ENCODE results near the gene SLFN12L.
A peak's percentile ranks its signal among the peaks of the same experiment; 100 is the strongest.
"Not testable (repeated sequence)": the region's sequence is repeated elsewhere in the genome, so short reads cannot be mapped to it uniquely, and the experiment has no call there.

SLFN12L gene

DNA sequence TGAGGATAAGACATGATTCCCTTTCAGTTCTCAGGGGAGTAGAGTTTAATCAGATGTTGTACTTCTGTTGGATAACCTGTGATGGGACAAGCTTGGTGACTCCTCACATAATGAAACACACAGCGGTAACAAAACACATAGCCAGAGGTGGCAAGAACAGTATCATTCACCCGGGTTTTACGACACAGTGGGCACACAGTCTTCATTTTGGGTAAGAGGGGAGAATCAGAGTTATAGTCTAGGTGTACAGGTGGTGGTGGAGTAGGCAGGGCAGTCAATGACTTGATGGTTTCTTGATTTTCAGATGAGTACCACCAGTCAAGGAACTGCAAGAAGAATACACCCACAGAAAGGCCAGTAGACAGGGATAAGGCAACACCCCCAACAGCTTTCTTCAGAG is 38.3 kb upstream of the SLFN12L start:
- DNase-seq (ENCODE audit: low read depth) = no peak
- no peak overlapping the region for H3K4me3 ChIP-seq (replicated peaks; ENCODE audit: low read depth, low read length)
- TF ChIP-seq, protein P1, sequence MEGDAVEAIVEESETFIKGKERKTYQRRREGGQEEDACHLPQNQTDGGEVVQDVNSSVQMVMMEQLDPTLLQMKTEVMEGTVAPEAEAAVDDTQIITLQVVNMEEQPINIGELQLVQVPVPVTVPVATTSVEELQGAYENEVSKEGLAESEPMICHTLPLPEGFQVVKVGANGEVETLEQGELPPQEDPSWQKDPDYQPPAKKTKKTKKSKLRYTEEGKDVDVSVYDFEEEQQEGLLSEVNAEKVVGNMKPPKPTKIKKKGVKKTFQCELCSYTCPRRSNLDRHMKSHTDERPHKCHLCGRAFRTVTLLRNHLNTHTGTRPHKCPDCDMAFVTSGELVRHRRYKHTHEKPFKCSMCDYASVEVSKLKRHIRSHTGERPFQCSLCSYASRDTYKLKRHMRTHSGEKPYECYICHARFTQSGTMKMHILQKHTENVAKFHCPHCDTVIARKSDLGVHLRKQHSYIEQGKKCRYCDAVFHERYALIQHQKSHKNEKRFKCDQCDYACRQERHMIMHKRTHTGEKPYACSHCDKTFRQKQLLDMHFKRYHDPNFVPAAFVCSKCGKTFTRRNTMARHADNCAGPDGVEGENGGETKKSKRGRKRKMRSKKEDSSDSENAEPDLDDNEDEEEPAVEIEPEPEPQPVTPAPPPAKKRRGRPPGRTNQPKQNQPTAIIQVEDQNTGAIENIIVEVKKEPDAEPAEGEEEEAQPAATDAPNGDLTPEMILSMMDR (IDR thresholded peaks at IDR 0.05; ENCODE audit: low read length, missing control alignments) = no peak

DNA sequence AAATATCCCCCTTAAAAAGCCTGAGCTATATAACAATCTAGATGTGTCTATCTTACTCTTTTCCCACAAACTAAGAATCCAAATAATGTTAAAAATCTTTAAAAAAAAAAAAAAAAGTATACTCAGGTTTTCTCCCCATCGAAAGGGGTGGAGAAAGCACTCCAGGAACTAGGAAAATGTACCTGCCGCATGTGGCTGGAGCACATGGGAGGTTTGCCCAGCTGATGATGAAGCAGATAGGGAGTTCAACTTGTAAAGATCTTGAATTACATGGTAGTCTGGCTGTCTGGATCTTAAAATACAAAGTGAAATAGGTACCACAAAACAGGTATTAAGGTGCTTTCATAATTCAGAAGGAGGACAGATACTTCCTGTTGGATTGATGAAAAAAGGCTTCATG is 31.9 kb upstream of the SLFN12L start:
- TF ChIP-seq, protein P1 (IDR thresholded peaks at IDR 0.05; ENCODE audit: low read length, missing control alignments) = no peak
- DNase-seq (ENCODE audit: low read depth) = no peak
- no peak overlapping the region for H3K4me3 ChIP-seq (replicated peaks; ENCODE audit: low read depth, low read length)

DNA sequence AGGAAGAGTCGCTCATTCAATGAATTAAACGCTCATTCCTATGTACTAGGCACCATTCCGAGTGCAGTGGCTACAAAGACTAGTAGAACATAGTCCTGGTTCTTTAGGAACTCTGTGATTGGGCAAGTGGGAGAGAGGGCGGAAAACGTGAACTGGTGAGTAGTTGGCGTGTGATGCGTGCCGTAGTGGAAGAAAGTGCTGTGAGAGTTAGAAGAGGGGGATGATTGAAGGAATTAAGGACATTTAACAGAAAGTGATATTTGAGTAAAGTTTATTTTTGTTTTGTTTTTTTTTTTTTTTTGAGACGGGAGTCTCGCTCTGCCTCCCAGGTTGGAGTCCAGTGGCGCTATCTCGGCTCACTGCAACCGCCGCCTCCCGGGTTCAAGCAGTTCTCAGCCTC is 31.1 kb upstream of the SLFN12L start:
- DNase-seq (ENCODE audit: low read depth) = peak; percentile 59
- peak overlapping the region; percentile 98 for H3K4me3 ChIP-seq (replicated peaks; ENCODE audit: low read depth, low read length)
- TF ChIP-seq, protein P1 (IDR thresholded peaks at IDR 0.05; ENCODE audit: low read length, missing control alignments) = no peak

DNA sequence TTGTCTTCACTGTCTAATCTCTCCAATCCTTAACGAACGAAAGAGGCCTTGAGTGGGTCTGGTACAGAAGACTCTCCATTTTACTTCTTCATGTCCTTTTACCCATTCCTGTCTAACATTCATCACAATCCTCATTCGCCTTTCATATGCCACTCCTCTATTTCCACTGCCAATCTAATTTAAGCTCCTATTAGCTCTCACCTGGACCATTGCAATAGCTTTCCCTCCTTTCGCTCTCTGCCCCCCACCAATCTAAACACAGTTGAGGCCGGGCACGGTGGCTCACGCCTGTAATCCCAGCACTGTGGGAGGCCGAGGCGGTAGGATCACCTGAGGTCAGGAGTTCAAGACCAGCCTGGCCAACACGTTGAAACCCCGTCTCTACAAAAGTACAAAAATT is 29.5 kb upstream of the SLFN12L start:
- H3K4me3 ChIP-seq (replicated peaks; ENCODE audit: low read depth, low read length) = peak overlapping the region; percentile 98

DNA sequence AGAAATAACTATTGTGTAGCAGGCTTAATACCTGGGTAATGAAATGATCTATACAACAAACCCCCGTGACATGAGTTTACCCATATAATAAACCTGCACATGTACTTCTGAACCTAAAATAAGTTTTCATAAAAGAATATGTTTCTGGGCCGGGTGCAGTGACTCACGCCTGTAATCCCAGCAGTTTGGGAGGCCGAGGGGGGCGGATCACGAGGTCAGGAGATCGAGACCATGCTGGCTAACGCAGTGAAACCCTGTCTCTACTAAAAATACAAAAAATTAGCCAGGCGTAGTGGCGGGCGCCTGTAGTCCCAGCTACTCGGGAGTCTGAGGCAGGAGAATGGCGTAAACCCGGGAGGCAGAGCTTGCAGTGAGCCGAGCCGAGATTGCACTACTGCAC is 25.7 kb upstream of the SLFN12L start:
- H3K4me3 ChIP-seq (replicated peaks; ENCODE audit: low read depth, low read length); DNase-seq (ENCODE audit: low read depth): not testable (repeated sequence)

More for the DNA sequence above, 29.5 kb upstream of the SLFN12L start:
- TF ChIP-seq, protein P1 (IDR thresholded peaks at IDR 0.05; ENCODE audit: low read length, missing control alignments) = no peak
- DNase-seq (ENCODE audit: low read depth) = no peak

DNA sequence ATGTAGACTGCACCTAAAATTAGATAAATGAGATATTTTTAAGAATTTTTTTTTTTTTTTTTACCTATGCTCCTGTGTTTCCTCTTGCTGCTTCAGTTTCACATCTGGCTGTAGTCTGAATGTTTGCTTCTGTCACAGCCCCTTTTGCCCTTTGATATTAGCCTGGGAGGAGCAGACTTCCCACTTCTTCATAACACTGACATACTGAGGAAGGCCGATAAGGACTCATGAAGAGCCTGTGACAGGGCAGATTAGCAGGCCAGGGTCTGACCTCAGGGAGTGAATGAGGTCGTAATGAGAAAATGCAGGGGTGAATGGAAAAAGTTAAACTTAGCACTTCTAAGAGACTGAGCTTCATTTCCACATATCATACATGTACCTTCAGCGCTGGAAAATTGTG is 23.2 kb upstream of the SLFN12L start, which contains the start of gene SLFN14:
SLFN14 (minus strand) TSS at position 117 of the 400 bp plus-strand sequence. CDS start 2,757 bp downstream, outside the sequence.
- TF ChIP-seq, protein P1 (IDR thresholded peaks at IDR 0.05; ENCODE audit: low read length, missing control alignments) = no peak
- no peak within 1 kb of the TSS for H3K4me3 ChIP-seq (replicated peaks; ENCODE audit: low read depth, low read length)
- no peak for DNase-seq (ENCODE audit: low read depth)

DNA sequence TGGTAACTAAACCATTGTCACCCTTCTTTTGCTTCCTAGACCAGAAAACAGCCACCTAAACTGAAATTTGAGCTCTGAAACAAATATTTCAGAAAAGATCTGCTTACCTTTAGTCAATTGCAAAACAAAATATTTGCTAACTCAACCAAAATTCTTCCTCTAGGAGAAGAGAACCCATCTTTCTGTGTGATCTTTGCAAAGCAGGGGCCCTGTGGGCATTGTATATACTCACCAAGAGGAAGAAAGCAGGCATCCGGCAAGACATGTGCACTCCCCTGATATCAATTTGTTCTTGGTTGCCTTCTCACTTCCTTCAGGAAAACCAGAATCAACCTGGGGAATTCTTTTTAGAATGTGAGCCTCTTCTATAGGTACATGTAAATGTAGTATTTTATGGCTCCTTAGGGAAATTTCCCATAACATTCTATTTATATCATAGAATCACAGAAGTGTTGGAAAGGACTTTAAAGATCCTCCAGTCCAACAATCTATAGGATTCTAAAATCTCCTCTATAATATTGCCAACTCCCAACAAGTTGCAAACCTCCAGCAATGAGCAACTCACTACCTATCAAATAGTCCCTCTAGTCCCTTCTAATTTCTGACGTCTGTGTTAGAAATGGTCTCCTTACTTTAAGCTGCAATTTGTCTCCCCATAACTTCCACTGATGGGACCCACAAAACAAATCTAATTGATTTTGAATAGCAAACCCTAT is 22.2 kb upstream of the SLFN12L start:
- DNase-seq (ENCODE audit: low read depth) = no peak
- TF ChIP-seq, protein P1 (IDR thresholded peaks at IDR 0.05; ENCODE audit: low read length, missing control alignments) = no peak

More for the DNA sequence above, 22.2 kb upstream of the SLFN12L start:
- no peak overlapping the region for H3K4me3 ChIP-seq (replicated peaks; ENCODE audit: low read depth, low read length)
